Trophoblast cell (in vitro differentiated cells and primary cell): Measurements from ENCODE around the gene G2E3.
"Not testable (repeated sequence)": the region's sequence is repeated elsewhere in the genome, so short reads cannot be mapped to it uniquely, and the experiment has no call there.

Source experiments
- DNase-seq, 2 donors: peaks; one replicate each; pipeline ENCODE4 v3.0.0-alpha.2; 2016
- H2AFZ ChIP-seq: 2 replicates; pipeline ENCODE4 v1.6.1; 2013; ENCODE audit warnings: low read length, moderate library complexity, mild to moderate bottlenecking; ENCODE audit not compliant: insufficient read depth, poor library complexity
- H2AK5ac ChIP-seq: 2 replicates; pipeline ENCODE4 v1.6.1; 2013; ENCODE audit warnings: mild to moderate bottlenecking, low read length
- H2BK120ac ChIP-seq: 2 replicates; pipeline ENCODE4 v1.6.1; 2013; ENCODE audit warnings: low read length, mild to moderate bottlenecking, moderate library complexity; ENCODE audit not compliant: insufficient read depth, poor library complexity
- H2BK12ac ChIP-seq: 2 replicates; pipeline ENCODE4 v1.6.1; 2013; ENCODE audit warnings: mild to moderate bottlenecking, low read length, moderate library complexity
- H2BK5ac ChIP-seq: 2 replicates; pipeline ENCODE4 v1.6.1; 2013; ENCODE audit warnings: low read length, low read depth, moderate library complexity, mild to moderate bottlenecking; ENCODE audit not compliant: poor library complexity
- H3K14ac ChIP-seq: 2 replicates; pipeline ENCODE4 v1.6.1; 2013; ENCODE audit warnings: mild to moderate bottlenecking, low read length
- H3K18ac ChIP-seq: 2 replicates; pipeline ENCODE4 v1.6.1; 2013; ENCODE audit warnings: mild to moderate bottlenecking, low read length
- H3K23ac ChIP-seq: 2 replicates; pipeline ENCODE4 v1.6.1; 2013; ENCODE audit warnings: low read length
- H3K27ac ChIP-seq: 2 replicates; pipeline ENCODE4 v1.5.1; 2013; ENCODE audit warnings: low read depth, mild to moderate bottlenecking, inconsistent platforms, low read length, moderate library complexity
- H3K27me3 ChIP-seq: 2 replicates; pipeline ENCODE4 v1.6.1; 2013; ENCODE audit warnings: inconsistent platforms, mild to moderate bottlenecking, low read length, moderate library complexity; ENCODE audit not compliant: insufficient read depth
- H3K36me3 ChIP-seq, 2 experiments: 1 replicate in 1 of 2; 2 replicates in 1 of 2; pipeline ENCODE4 v1.6.1; 2013; ENCODE audit warnings: low read length in 2 of 2, mild to moderate bottlenecking in 2 of 2, moderate library complexity in 1 of 2; ENCODE audit not compliant: insufficient read depth in 2 of 2, control insufficient read depth in 1 of 2
- H3K4ac ChIP-seq: 2 replicates; pipeline ENCODE4 v1.6.1; 2013; ENCODE audit warnings: low read depth, mild to moderate bottlenecking, low read length, moderate library complexity
- H3K4me1 ChIP-seq, 2 experiments: 1 replicate in 1 of 2; 2 replicates in 1 of 2; pipeline ENCODE4 v1.6.1; 2013; ENCODE audit warnings: low read length in 2 of 2, mild to moderate bottlenecking in 2 of 2, moderate library complexity in 1 of 2; ENCODE audit not compliant: insufficient read depth in 2 of 2, control insufficient read depth in 1 of 2
- H3K4me2 ChIP-seq: 2 replicates; pipeline ENCODE4 v1.6.1; 2013; ENCODE audit warnings: inconsistent platforms, mild to moderate bottlenecking, low read length, moderate library complexity
- H3K4me3 ChIP-seq: 2 replicates; pipeline ENCODE4 v1.5.1; 2013; ENCODE audit warnings: mild to moderate bottlenecking, low read depth, low read length, inconsistent platforms
- H3K79me1 ChIP-seq: one replicate; pipeline ENCODE4 v1.6.1; 2013; ENCODE audit warnings: low read length
- H3K79me2 ChIP-seq: 2 replicates; pipeline ENCODE4 v1.6.1; 2013; ENCODE audit warnings: low read length, mild to moderate bottlenecking; ENCODE audit not compliant: control insufficient read depth, insufficient read depth, poor library complexity
- H3K9ac ChIP-seq: 2 replicates; pipeline ENCODE4 v1.6.1; 2013; ENCODE audit warnings: mild to moderate bottlenecking, low read length
- H3K9me3 ChIP-seq: 2 replicates; pipeline ENCODE4 v1.6.1; 2013; ENCODE audit warnings: low read depth, mild to moderate bottlenecking, control low read depth, inconsistent platforms, low read length; ENCODE audit not compliant: insufficient read depth
- H4K12ac ChIP-seq: 2 replicates; pipeline ENCODE4 v1.6.1; 2013; ENCODE audit warnings: low read depth, mild to moderate bottlenecking, low read length, moderate library complexity
- H4K8ac ChIP-seq: 2 replicates; pipeline ENCODE4 v1.6.1; 2013; ENCODE audit warnings: low read depth, mild to moderate bottlenecking, low read length, moderate library complexity
- H4K91ac ChIP-seq: one replicate; pipeline ENCODE4 v1.6.1; 2013; ENCODE audit warnings: low read depth, mild to moderate bottlenecking, low read length, moderate library complexity
- WGBS: extraction: QIAGEN DNeasy Blood & Tissue Kit; methylation state at CpG from one replicate; pipeline ENCODE4 v1.1.7; 2013; ENCODE audit warnings: missing lambda C conversion rate; ENCODE audit not compliant: insufficient read length, insufficient coverage; ENCODE audit errors: extremely low coverage; 5-methylcytosine and 5-hydroxymethylcytosine counted together

Gene G2E3

GRCh38 chr14:30573966-30574365 is 15.0 kb downstream of the G2E3 start:
- Histone ChIP-seq H2AFZ (no peak overlapping the region), H3K9me3 (no peaks in the 10 kb centered on the region), H3K4me3 (no peak overlapping the region), H3K4me1 (no peaks in the 10 kb centered on the region), H2BK120ac (no peak overlapping the region), H3K23ac (no peak overlapping the region), H3K14ac (no peak overlapping the region), H2AK5ac (no peak overlapping the region), H3K79me1 (no peaks in the 10 kb centered on the region), H3K36me3 (no peaks in the 10 kb centered on the region), H3K4ac (no peak overlapping the region), H2BK12ac (no peak overlapping the region), H3K18ac (no peak overlapping the region), H3K79me2 (peaks cover 6% of the 10 kb centered on the region), H3K9ac (no peak overlapping the region), H2BK5ac (no peak overlapping the region), H4K91ac (no peak overlapping the region), H4K12ac (no peak overlapping the region), H3K27ac (no peak overlapping the region), H4K8ac (no peak overlapping the region), H3K4me2 (no peak overlapping the region), H3K27me3 (no peaks in the 10 kb centered on the region)
- DNase-seq, result no peak
- no CpG with 5 or more reads among the region's 2 CpGs for WGBS

- not testable (repeated sequence) for H3K79me2 ChIP-seq, H3K4me1 ChIP-seq, DNase-seq, H3K23ac ChIP-seq, H2BK5ac ChIP-seq, H2AK5ac ChIP-seq, H4K8ac ChIP-seq, H3K27ac ChIP-seq, H3K79me1 ChIP-seq, H2BK120ac ChIP-seq, H3K4me3 ChIP-seq, H3K36me3 ChIP-seq, H3K18ac ChIP-seq, H2AFZ ChIP-seq, H3K9me3 ChIP-seq, H3K27me3 ChIP-seq, H2BK12ac ChIP-seq, H3K9ac ChIP-seq, H4K12ac ChIP-seq, H4K91ac ChIP-seq, H3K4me2 ChIP-seq, H3K14ac ChIP-seq
- no CpG with 5 or more reads among the region's 3 CpGs for WGBS
- peak overlapping the region; percentile 83 for H3K4ac ChIP-seq
These were observed 15.8 kb downstream of the G2E3 start for GRCh38 chr14:30574777-30575176.

GRCh38 chr14:30576333-30576732 is 17.4 kb downstream of the G2E3 start:
- H2BK5ac ChIP-seq, H3K27ac ChIP-seq, H4K8ac ChIP-seq, H3K14ac ChIP-seq, DNase-seq, H4K91ac ChIP-seq, H2AK5ac ChIP-seq, H2BK12ac ChIP-seq, H3K36me3 ChIP-seq, H3K4me2 ChIP-seq, H3K4me1 ChIP-seq, H3K79me2 ChIP-seq, H3K23ac ChIP-seq, H3K18ac ChIP-seq, H3K79me1 ChIP-seq, H4K12ac ChIP-seq, H3K9me3 ChIP-seq, H2AFZ ChIP-seq, H3K27me3 ChIP-seq, H2BK120ac ChIP-seq, H3K9ac ChIP-seq, H3K4me3 ChIP-seq: not testable (repeated sequence)
- H3K4ac ChIP-seq, result peak overlapping the region; percentile 6
- no CpG with 5 or more reads among the region's 1 CpG for WGBS

GRCh38 chr14:30580616-30581282 is 21.8 kb downstream of the G2E3 start:
- Histone ChIP-seq H4K8ac (no peak overlapping the region), H2BK5ac (no peak overlapping the region), H2BK120ac (no peak overlapping the region), H3K4me3 (no peak overlapping the region), H3K27ac (no peak overlapping the region), H3K79me2 (peaks cover 3% of the 10 kb centered on the region), H2BK12ac (no peak overlapping the region), H4K91ac (no peak overlapping the region), H3K14ac (no peak overlapping the region), H3K36me3 (peaks cover 0 to 1% of the 10 kb centered on the region in 2 experiments), H3K9ac (no peak overlapping the region), H3K79me1 (no peaks in the 10 kb centered on the region), H3K4me2 (no peak overlapping the region), H2AK5ac (no peak overlapping the region), H3K4me1 (no peaks in the 10 kb centered on the region), H3K9me3 (no peaks in the 10 kb centered on the region), H4K12ac (no peak overlapping the region), H3K18ac (no peak overlapping the region), H3K27me3 (no peaks in the 10 kb centered on the region), H3K23ac (no peak overlapping the region), H3K4ac (no peak overlapping the region), H2AFZ (no peak overlapping the region)
- DNase-seq, result no peak
- WGBS, result no CpG with 5 or more reads among the region's 2 CpGs
